Testis (tissue), 2 donors: ENCODE measurements around the gene ICA1L.
"Not testable (repeated sequence)": the region's sequence is repeated elsewhere in the genome, so short reads cannot be mapped to it uniquely, and the experiment has no call there.

Source experiments
- CTCF ChIP-seq, 3 experiments: fragments of 450-650 bp in 2 of 3; fragments of 200-600 bp in 1 of 3; sonication (generic) in 1 of 3; IDR thresholded peaks; one replicate each; pipeline ENCODE4 v1.5.1; 2016 to 2019; ENCODE audit warnings: antibody characterized with exemption in 3 of 3, mild to moderate bottlenecking in 2 of 3, moderate library complexity in 1 of 3
- POLR2A ChIP-seq: fragments of 450-650 bp; IDR thresholded peaks from one replicate; pipeline ENCODE4 v1.6.1; 2017; ENCODE audit warnings: antibody characterized with exemption, mild to moderate bottlenecking, moderate library complexity

- not testable (repeated sequence) for TF ChIP-seq CTCF (IDR thresholded peaks at IDR 0.05); POLR2A
Measured at GRCh38 chr2:202912342-202913201, 41.0 kb upstream of the ICA1L start.
